ENCODE data around the gene SSUH2. TPM values are rescaled to one million over a fixed set of nuclear protein-coding genes. Genes with fewer than 3 reads are reported as not detected.

The SSUH2 gene
- total and polyA plus RNA-seq, 2 experiments from 2014 or later = 0.73 to 2.3 TPM

DNA sequence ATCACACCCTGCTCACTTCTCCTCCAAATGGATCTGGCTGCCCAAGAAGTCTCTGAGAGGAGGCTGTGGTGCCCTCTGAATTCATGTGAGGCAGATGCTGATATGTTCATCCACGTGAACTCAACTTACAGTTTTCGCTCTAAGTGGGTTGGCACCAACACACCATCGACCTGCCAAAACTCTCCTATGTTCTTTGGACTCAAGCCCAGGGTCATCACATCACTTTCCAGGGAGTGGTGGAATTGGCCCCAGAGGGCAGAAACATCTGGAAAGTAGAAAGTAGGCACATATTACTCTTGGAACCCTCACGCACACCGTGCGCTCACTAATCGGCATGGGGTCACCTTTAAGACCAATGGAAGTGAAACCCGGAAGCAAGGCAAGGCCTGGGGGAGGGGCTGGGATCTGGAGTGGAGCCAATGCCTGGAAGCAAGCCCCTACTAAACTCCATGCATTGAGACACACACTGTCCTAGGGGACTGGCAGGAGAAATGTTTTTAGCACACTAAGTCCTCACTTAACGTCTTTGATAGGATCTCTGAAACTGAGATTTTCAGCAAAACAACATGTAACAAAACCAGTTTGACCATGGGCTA, 41.4 kb downstream of the SSUH2 start:
- H3K4me3 ChIP-seq = no peak overlapping the region
- H3K79me2 ChIP-seq (replicated peaks; ENCODE audit: insufficient read depth) = no peaks in the 10 kb centered on the region
- no peak for DNase-seq (ENCODE audit: low spot score)
- Mint-ChIP-seq H3K36me3 (ENCODE audit: low read depth) (peaks cover 5% of the 10 kb centered on the region; the same call in 2 of the 3 replicates), H3K27me3 (ENCODE audit: insufficient read depth, low read depth, poor library complexity) (no peaks in the 10 kb centered on the region), H3K9me3 (0 out of 3 replicates have a peak, but pooled peaks cover 3% of the 10 kb centered on the region), H3K4me1 (peaks cover 3% of the 10 kb centered on the region), H3K4me3 (no peak overlapping the region), H3K27ac (no peak overlapping the region)
- H3K9me2 ChIP-seq (ENCODE audit: insufficient read depth) = peaks cover 5% of the 10 kb centered on the region; the same call in 1 of the 2 replicates
- no peak overlapping the region for H3K4me2 ChIP-seq
- no peaks in the 10 kb centered on the region for H3K27me3 ChIP-seq (ENCODE audit: insufficient read depth)
- no peaks in the 10 kb centered on the region; the same call in 1 of the 2 replicates for H3K4me1 ChIP-seq (ENCODE audit: insufficient read depth)
- H3K27ac ChIP-seq (ENCODE audit: low read depth) = no peak overlapping the region
- H3K36me3 ChIP-seq (ENCODE audit: insufficient read depth) = no peaks in the 10 kb centered on the region
- H4K20me1 ChIP-seq (replicated peaks; ENCODE audit: insufficient read depth) = no peaks in the 10 kb centered on the region
- no peak overlapping the region for H2AFZ ChIP-seq
- TF ChIP-seq STAT1 (IDR thresholded peaks at IDR 0.05; ENCODE audit: unreplicated experiment) (no peak), POLR2AphosphoS5 (IDR thresholded peaks at IDR 0.05; ENCODE audit: low read depth) (no peak), ZNF331 (CRISPR knock-in tag; IDR thresholded peaks at IDR 0.05; ENCODE audit: low read depth) (no peak), ZNF114 (CRISPR knock-in tag; IDR thresholded peaks at IDR 0.05) (no peak), NANOG (IDR thresholded peaks at IDR 0.05; ENCODE audit: borderline replicate concordance) (no peak), EZH2phosphoT487 (IDR thresholded peaks at IDR 0.05; ENCODE audit: unreplicated experiment) (no peak), JUNB (IDR thresholded peaks at IDR 0.05; ENCODE audit: unreplicated experiment) (no peak), EZH2 (IDR thresholded peaks at IDR 0.05; ENCODE audit: low read depth, unreplicated experiment) (no peak), CREB1 (CRISPR knock-in tag; IDR thresholded peaks at IDR 0.05; ENCODE audit: low read depth) (no peak)
- TF ChIP-seq, protein P1, sequence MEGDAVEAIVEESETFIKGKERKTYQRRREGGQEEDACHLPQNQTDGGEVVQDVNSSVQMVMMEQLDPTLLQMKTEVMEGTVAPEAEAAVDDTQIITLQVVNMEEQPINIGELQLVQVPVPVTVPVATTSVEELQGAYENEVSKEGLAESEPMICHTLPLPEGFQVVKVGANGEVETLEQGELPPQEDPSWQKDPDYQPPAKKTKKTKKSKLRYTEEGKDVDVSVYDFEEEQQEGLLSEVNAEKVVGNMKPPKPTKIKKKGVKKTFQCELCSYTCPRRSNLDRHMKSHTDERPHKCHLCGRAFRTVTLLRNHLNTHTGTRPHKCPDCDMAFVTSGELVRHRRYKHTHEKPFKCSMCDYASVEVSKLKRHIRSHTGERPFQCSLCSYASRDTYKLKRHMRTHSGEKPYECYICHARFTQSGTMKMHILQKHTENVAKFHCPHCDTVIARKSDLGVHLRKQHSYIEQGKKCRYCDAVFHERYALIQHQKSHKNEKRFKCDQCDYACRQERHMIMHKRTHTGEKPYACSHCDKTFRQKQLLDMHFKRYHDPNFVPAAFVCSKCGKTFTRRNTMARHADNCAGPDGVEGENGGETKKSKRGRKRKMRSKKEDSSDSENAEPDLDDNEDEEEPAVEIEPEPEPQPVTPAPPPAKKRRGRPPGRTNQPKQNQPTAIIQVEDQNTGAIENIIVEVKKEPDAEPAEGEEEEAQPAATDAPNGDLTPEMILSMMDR (conservative IDR thresholded peaks at IDR 0.05; ENCODE audit: low read depth in 2 of 2) = no peak
- TF ChIP-seq, protein P2, sequence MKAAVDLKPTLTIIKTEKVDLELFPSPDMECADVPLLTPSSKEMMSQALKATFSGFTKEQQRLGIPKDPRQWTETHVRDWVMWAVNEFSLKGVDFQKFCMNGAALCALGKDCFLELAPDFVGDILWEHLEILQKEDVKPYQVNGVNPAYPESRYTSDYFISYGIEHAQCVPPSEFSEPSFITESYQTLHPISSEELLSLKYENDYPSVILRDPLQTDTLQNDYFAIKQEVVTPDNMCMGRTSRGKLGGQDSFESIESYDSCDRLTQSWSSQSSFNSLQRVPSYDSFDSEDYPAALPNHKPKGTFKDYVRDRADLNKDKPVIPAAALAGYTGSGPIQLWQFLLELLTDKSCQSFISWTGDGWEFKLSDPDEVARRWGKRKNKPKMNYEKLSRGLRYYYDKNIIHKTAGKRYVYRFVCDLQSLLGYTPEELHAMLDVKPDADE (IDR thresholded peaks at IDR 0.05) = no peak
- TF ChIP-seq, protein P3, sequence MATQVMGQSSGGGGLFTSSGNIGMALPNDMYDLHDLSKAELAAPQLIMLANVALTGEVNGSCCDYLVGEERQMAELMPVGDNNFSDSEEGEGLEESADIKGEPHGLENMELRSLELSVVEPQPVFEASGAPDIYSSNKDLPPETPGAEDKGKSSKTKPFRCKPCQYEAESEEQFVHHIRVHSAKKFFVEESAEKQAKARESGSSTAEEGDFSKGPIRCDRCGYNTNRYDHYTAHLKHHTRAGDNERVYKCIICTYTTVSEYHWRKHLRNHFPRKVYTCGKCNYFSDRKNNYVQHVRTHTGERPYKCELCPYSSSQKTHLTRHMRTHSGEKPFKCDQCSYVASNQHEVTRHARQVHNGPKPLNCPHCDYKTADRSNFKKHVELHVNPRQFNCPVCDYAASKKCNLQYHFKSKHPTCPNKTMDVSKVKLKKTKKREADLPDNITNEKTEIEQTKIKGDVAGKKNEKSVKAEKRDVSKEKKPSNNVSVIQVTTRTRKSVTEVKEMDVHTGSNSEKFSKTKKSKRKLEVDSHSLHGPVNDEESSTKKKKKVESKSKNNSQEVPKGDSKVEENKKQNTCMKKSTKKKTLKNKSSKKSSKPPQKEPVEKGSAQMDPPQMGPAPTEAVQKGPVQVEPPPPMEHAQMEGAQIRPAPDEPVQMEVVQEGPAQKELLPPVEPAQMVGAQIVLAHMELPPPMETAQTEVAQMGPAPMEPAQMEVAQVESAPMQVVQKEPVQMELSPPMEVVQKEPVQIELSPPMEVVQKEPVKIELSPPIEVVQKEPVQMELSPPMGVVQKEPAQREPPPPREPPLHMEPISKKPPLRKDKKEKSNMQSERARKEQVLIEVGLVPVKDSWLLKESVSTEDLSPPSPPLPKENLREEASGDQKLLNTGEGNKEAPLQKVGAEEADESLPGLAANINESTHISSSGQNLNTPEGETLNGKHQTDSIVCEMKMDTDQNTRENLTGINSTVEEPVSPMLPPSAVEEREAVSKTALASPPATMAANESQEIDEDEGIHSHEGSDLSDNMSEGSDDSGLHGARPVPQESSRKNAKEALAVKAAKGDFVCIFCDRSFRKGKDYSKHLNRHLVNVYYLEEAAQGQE (IDR thresholded peaks at IDR 0.05; ENCODE audit: unreplicated experiment) = no peak
- TF ChIP-seq, protein P4, sequence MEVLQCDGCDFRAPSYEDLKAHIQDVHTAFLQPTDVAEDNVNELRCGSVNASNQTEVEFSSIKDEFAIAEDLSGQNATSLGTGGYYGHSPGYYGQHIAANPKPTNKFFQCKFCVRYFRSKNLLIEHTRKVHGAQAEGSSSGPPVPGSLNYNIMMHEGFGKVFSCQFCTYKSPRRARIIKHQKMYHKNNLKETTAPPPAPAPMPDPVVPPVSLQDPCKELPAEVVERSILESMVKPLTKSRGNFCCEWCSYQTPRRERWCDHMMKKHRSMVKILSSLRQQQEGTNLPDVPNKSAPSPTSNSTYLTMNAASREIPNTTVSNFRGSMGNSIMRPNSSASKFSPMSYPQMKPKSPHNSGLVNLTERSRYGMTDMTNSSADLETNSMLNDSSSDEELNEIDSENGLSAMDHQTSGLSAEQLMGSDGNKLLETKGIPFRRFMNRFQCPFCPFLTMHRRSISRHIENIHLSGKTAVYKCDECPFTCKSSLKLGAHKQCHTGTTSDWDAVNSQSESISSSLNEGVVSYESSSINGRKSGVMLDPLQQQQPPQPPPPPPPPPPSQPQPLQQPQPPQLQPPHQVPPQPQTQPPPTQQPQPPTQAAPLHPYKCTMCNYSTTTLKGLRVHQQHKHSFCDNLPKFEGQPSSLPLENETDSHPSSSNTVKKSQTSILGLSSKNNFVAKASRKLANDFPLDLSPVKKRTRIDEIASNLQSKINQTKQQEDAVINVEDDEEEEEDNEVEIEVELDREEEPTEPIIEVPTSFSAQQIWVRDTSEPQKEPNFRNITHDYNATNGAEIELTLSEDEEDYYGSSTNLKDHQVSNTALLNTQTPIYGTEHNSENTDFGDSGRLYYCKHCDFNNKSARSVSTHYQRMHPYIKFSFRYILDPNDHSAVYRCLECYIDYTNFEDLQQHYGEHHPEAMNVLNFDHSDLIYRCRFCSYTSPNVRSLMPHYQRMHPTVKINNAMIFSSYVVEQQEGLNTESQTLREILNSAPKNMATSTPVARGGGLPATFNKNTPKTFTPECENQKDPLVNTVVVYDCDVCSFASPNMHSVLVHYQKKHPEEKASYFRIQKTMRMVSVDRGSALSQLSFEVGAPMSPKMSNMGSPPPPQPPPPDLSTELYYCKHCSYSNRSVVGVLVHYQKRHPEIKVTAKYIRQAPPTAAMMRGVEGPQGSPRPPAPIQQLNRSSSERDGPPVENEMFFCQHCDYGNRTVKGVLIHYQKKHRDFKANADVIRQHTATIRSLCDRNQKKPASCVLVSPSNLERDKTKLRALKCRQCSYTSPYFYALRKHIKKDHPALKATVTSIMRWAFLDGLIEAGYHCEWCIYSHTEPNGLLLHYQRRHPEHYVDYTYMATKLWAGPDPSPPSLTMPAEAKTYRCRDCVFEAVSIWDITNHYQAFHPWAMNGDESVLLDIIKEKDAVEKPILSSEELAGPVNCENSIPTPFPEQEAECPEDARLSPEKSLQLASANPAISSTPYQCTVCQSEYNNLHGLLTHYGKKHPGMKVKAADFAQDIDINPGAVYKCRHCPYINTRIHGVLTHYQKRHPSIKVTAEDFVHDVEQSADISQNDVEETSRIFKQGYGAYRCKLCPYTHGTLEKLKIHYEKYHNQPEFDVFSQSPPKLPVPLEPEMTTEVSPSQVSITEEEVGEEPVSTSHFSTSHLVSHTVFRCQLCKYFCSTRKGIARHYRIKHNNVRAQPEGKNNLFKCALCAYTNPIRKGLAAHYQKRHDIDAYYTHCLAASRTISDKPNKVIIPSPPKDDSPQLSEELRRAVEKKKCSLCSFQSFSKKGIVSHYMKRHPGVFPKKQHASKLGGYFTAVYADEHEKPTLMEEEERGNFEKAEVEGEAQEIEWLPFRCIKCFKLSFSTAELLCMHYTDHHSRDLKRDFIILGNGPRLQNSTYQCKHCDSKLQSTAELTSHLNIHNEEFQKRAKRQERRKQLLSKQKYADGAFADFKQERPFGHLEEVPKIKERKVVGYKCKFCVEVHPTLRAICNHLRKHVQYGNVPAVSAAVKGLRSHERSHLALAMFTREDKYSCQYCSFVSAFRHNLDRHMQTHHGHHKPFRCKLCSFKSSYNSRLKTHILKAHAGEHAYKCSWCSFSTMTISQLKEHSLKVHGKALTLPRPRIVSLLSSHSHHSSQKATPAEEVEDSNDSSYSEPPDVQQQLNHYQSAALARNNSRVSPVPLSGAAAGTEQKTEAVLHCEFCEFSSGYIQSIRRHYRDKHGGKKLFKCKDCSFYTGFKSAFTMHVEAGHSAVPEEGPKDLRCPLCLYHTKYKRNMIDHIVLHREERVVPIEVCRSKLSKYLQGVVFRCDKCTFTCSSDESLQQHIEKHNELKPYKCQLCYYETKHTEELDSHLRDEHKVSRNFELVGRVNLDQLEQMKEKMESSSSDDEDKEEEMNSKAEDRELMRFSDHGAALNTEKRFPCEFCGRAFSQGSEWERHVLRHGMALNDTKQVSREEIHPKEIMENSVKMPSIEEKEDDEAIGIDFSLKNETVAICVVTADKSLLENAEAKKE (CRISPR knock-in tag; IDR thresholded peaks at IDR 0.05) = no peak
- no peak for ATAC-seq
- no peaks in the 10 kb centered on the region for H3F3A ChIP-seq (replicated peaks; ENCODE audit: low read depth)
